KMS-11 (cell line): ENCODE measurements around the gene FBH1.
"Not testable (repeated sequence)": the region's sequence is repeated elsewhere in the genome, so short reads cannot be mapped to it uniquely, and the experiment has no call there.

Source experiments
- H2AFZ ChIP-seq: fragments of 200-600 bp; sonication (generic); 2 replicates; pipeline ENCODE4 v1.6.1; 2016; ENCODE audit warnings: antibody characterized with exemption, mixed run types, low read depth
- H3K27ac ChIP-seq: fragments of 200-600 bp; sonication (generic); 2 replicates; pipeline ENCODE4 v1.6.1; 2016; ENCODE audit warnings: mild to moderate bottlenecking, mixed run types
- H3K27me3 ChIP-seq: fragments of 200-600 bp; sonication (generic); 2 replicates; pipeline ENCODE4 v1.6.1; 2017; ENCODE audit warnings: mild to moderate bottlenecking, low read depth, mixed run types, moderate library complexity; ENCODE audit not compliant: insufficient read depth
- H3K36me3 ChIP-seq: fragments of 200-600 bp; sonication (generic); 2 replicates; pipeline ENCODE4 v1.6.1; 2017; ENCODE audit warnings: mild to moderate bottlenecking, mixed run types; ENCODE audit not compliant: insufficient read depth
- H3K4me1 ChIP-seq: fragments of 200-600 bp; sonication (generic); 2 replicates; pipeline ENCODE4 v1.6.1; 2016; ENCODE audit warnings: mild to moderate bottlenecking, low read depth, mixed run types; ENCODE audit not compliant: poor library complexity, severe bottlenecking
- H3K4me2 ChIP-seq: fragments of 200-600 bp; sonication (generic); 2 replicates; pipeline ENCODE4 v1.7.0; 2016; ENCODE audit warnings: mild to moderate bottlenecking, mixed run types
- H3K4me3 ChIP-seq: fragments of 200-600 bp; sonication (generic); IDR thresholded peaks from 2 replicates; pipeline ENCODE4 v1.6.1; 2017; ENCODE audit warnings: low read depth, low read length, mixed read lengths; ENCODE audit not compliant: insufficient read depth
- H3K79me2 ChIP-seq: fragments of 200-600 bp; sonication (generic); 2 replicates; pipeline ENCODE4 v1.6.1; 2016; ENCODE audit warnings: low read depth, mixed run types; ENCODE audit not compliant: insufficient read depth
- H3K9ac ChIP-seq: fragments of 200-600 bp; sonication (generic); 2 replicates; pipeline ENCODE4 v1.6.1; 2016; ENCODE audit warnings: mild to moderate bottlenecking, mixed run types
- H4K20me1 ChIP-seq: fragments of 200-600 bp; sonication (generic); 2 replicates; pipeline ENCODE4 v1.6.1; 2016; ENCODE audit warnings: mild to moderate bottlenecking, mixed run types; ENCODE audit not compliant: insufficient read depth
- CTCF ChIP-seq: fragments of 200-600 bp; sonication (generic); conservative IDR thresholded peaks from 2 replicates; pipeline ENCODE4 v1.6.1; 2017; ENCODE audit warnings: low read depth, mild to moderate bottlenecking, antibody characterized with exemption, low read length, moderate library complexity, mixed read lengths

The FBH1 gene

GRCh38 chr10:5869156-5869555, 20.9 kb upstream of the FBH1 start:
- Histone ChIP-seq H3K4me2 (no peak overlapping the region), H3K36me3 (no peaks in the 10 kb centered on the region), H3K4me3 (no peak overlapping the region), H3K27me3 (no peaks in the 10 kb centered on the region), H3K79me2 (no peaks in the 10 kb centered on the region), H3K4me1 (no peaks in the 10 kb centered on the region), H3K9ac (no peak overlapping the region), H3K27ac (no peak overlapping the region), H2AFZ (no peak overlapping the region), H4K20me1 (no peaks in the 10 kb centered on the region)
- TF ChIP-seq CTCF: no peak

GRCh38 chr10:5871596-5871995, 18.4 kb upstream of the FBH1 start:
- H2AFZ ChIP-seq: no peak overlapping the region
- H3K36me3 ChIP-seq: no peaks in the 10 kb centered on the region
- no peaks in the 10 kb centered on the region for H4K20me1 ChIP-seq
- H3K9ac ChIP-seq: no peak overlapping the region
- no peaks in the 10 kb centered on the region for H3K4me1 ChIP-seq
- TF ChIP-seq CTCF: no peak
- no peak overlapping the region for H3K27ac ChIP-seq
- H3K4me2 ChIP-seq: no peak overlapping the region
- no peak overlapping the region for H3K4me3 ChIP-seq
- H3K79me2 ChIP-seq: no peaks in the 10 kb centered on the region
- H3K27me3 ChIP-seq: no peaks in the 10 kb centered on the region

- no peaks in the 10 kb centered on the region for H3K36me3 ChIP-seq
- H2AFZ ChIP-seq: no peak overlapping the region
- TF ChIP-seq CTCF: peak; percentile 86
- no peak overlapping the region for H3K9ac ChIP-seq
- H3K4me3 ChIP-seq: no peak overlapping the region
- H3K4me2 ChIP-seq: no peak overlapping the region
- no peak overlapping the region for H3K27ac ChIP-seq
- no peaks in the 10 kb centered on the region for H4K20me1 ChIP-seq
- H3K27me3 ChIP-seq: no peaks in the 10 kb centered on the region
- H3K4me1 ChIP-seq: no peaks in the 10 kb centered on the region
- no peaks in the 10 kb centered on the region for H3K79me2 ChIP-seq
Observed at GRCh38 chr10:5873515-5873995, 16.5 kb upstream of the FBH1 start.

GRCh38 chr10:5876181-5876768, 13.8 kb upstream of the FBH1 start:
- Histone ChIP-seq H3K36me3 (no peaks in the 10 kb centered on the region), H3K4me3 (no peak overlapping the region), H3K4me2 (no peak overlapping the region), H3K9ac (no peak overlapping the region), H4K20me1 (no peaks in the 10 kb centered on the region), H3K27ac (no peak overlapping the region), H3K27me3 (no peaks in the 10 kb centered on the region), H3K79me2 (no peaks in the 10 kb centered on the region), H2AFZ (no peak overlapping the region), H3K4me1 (no peaks in the 10 kb centered on the region)
- no peak for TF ChIP-seq CTCF

- not testable (repeated sequence) for H3K9ac ChIP-seq, H3K4me1 ChIP-seq, H3K4me3 ChIP-seq, H4K20me1 ChIP-seq, H3K79me2 ChIP-seq, H3K27ac ChIP-seq, H2AFZ ChIP-seq, H3K36me3 ChIP-seq, H3K4me2 ChIP-seq, H3K27me3 ChIP-seq
Observed at GRCh38 chr10:5877041-5877440, 13.0 kb upstream of the FBH1 start.
